Measurements from ENCODE around the gene ARPIN.
"Not testable (repeated sequence)": the region's sequence is repeated elsewhere in the genome, so short reads cannot be mapped to it uniquely, and the experiment has no call there.

ARPIN gene

GRCh38 chr15:89912674-89913396 lies at the start of gene ARPIN:
Gene ARPIN, minus strand, starts transcription at chr15:89912952. Its CDS starts 117 bp downstream, at chr15:89912835.
- peak in 1 of 2 experiments; percentile 76 for DNase-seq

DNA sequence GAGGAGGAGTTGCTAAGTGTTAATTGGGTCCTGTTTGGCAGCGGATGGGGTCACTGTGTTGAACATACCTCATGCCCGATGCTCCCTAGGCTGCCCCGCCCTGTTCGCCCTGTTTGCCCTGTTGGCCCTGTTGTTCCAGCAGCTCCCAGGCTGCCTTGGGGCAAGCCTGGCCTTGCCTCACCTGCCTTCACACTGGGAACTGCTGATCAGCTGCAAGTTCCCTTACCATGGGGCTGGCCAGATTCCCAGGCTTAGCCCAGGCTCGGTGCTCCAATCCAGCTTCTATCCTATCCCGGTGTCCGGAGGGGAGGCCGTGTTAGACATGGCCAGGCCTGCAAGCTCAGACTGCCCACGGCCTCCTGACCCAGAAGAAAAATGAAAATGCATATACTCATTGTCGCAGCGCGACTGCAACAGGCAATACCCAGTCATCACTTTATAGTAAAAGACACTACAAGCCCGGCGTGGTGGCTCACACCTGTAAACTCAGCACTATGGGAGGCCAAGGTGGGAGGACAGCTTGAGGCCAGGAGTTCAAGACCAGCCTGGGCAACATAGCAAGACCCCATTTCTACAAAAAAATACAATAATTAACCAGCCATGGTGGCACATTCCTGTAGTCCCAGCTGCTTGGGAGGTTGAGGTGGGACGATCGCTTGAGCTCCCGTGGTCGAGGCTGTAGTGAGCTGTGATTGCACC lies 45.5 kb upstream of the ARPIN start:
- DNase-seq = peak in 1 of 2 experiments; percentile 60

- DNase-seq = not testable (repeated sequence)
These were observed 42.8 kb upstream of the ARPIN start for GRCh38 chr15:89955449-89955998.

DNA sequence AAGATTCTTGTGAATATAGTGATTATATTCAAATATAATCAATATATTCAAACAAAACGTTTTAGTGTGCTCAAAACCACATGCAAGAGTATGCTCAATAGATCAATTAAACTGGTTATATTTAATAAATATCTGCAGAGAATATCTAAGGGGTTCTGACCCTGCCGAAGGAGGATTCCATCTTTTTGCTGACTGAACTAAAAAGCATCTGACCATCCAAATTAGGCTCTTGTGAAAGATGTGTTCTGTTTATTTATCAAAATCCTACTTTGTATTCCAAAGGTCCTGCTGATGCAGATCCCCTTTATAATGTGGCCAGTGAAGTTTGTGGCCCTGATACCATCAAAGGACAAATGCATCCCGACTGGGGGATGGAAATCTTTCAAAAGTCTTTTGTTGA lies 41.8 kb upstream of the ARPIN start:
- no peak for DNase-seq

GRCh38 chr15:89948796-89949195 lies 36.0 kb upstream of the ARPIN start:
- no peak for DNase-seq

GRCh38 chr15:89947385-89947784 lies 34.6 kb upstream of the ARPIN start:
- DNase-seq = peak in 1 of 2 experiments; percentile 9

- no peak for DNase-seq
These were observed 34.0 kb upstream of the ARPIN start for GRCh38 chr15:89946681-89947299.

DNA sequence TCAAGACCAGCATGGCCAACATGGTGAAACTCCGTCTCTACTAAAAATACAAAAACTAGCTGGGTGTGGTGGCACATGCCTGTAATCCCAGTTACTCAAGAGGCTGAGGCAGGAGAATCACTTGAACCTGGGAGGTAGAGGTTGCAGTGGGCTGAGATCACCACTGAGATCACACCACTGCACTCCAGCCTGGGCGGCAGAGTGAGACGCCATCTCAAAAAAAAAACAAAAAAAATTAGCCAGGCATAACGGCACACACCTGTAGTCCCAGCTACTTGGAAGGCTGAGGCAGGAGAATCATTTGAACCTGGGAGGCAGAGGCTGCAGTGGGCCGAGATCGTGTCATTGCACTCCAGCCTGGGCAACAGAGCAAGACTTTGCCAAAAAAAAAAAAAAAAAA lies 31.0 kb upstream of the ARPIN start:
- DNase-seq = not testable (repeated sequence)

DNA sequence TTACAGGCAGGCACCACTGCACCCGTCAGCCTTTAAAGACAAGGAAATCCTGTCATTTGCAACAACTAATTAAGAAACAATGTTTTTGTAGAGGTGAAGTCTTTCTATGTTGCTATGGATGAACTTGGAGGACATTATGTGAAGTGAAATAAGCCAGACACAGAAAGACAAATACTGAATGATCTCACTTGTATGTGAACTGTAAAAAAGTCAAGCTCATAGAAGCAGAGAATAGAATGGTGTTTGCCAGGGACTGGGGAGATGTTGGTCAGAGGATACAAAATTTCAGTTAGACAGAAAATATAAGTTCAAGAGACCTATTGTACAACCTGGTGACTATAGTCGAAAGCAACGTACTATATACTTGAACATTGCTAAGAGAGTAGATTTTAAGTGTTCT lies 27.2 kb upstream of the ARPIN start:
- no peak for DNase-seq

DNA sequence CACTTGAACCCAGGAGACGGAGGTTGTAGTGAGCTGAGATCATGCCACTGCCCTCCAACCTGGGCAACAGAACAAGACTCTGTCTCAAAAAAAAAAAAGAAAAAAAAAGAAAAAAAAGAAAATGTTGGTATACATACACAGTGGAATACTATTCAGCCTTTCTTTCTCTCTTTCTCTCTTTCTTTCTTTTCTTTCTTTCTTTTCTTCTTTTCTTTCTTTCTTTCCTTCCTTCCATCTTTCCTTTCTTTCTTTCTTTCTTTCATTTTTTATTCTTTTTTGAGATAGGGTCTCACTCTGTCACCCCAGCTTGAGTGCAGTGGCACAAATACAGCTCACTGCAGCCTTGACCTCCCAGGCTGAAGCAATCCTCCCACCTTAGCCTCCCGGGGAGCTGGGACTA lies 26.6 kb upstream of the ARPIN start:
- not testable (repeated sequence) for DNase-seq

- DNase-seq = no peak
These were observed 24.9 kb upstream of the ARPIN start for GRCh38 chr15:89937365-89938350.

GRCh38 chr15:89936786-89937265 lies 24.1 kb upstream of the ARPIN start:
- no peak for DNase-seq

- DNase-seq = no peak
These were observed 23.5 kb upstream of the ARPIN start for GRCh38 chr15:89936051-89936785.

DNA sequence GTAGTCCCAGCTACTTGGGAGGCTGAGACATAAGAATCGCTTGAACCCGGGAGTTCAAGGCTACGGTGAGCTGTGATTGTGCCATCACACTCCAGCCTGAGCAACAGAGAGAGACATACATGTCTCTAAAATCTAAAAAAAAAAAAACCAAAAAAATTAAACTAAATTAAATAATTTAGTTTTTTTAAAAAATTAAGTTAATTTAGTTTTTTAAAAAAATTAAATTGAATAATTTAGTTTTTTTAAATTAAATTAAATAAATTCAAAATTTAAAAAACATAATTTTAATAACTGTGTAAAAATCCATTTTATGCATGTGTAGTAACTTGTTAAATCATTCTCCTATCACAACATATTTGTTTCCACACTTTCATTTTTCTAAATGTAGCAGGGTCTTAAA lies 20.1 kb upstream of the ARPIN start:
- no peak for DNase-seq

- DNase-seq = peak in 1 of 2 experiments; percentile 3
These were observed 15.7 kb upstream of the ARPIN start for GRCh38 chr15:89928421-89928820.

GRCh38 chr15:89926158-89926557 lies 13.4 kb upstream of the ARPIN start:
- DNase-seq = no peak

DNA sequence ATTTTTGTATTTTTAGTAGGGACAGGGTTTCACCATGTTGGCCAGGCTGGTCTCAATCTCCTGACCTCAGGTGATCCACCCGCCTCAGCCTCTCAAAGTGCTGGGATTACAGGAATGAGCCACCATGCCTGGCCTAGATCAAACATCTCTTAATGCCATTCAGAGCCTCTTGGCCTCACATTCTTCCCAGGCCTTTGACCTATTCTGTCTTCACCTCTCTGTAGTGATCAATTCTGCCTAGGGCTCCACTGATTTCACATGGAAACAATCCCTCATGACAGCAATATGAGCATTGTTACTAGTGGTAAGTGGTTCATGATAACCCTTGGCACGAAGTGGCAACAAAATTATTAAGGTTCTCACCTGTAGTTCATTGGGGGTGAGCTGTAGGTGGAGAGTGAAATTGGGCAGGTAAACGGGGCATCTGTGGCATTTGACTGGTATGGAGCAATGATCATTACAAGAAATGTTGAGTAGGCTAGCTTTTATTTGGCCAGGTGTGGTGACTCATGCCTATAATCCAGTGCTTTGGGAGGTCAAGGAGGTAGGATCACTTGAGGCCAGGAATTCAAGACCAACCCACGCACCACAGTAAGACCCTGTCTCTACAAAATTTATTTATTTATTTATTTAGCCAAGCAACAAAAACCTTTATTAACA lies 4.8 kb upstream of the ARPIN start:
- no peak for DNase-seq

DNA sequence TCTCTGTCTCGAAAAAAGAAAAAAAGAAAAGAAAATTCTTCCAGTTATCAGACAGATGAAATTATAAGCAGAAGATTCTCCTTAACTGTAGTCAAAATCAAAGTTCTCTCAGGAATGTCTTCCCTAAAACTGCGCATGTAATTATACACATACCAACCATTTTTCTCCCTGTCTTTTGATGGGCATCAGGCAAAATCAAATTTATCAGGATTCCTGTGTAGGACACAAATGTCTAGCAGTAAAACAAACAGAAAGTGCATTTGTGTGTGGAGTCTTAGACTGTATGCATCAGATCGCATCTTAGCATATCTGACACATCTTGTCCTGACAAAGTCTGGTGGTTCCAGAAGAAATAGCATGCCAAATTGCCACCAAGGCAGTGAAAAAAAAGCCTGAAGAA lies 3.9 kb upstream of the ARPIN start:
- no peak for DNase-seq

DNA sequence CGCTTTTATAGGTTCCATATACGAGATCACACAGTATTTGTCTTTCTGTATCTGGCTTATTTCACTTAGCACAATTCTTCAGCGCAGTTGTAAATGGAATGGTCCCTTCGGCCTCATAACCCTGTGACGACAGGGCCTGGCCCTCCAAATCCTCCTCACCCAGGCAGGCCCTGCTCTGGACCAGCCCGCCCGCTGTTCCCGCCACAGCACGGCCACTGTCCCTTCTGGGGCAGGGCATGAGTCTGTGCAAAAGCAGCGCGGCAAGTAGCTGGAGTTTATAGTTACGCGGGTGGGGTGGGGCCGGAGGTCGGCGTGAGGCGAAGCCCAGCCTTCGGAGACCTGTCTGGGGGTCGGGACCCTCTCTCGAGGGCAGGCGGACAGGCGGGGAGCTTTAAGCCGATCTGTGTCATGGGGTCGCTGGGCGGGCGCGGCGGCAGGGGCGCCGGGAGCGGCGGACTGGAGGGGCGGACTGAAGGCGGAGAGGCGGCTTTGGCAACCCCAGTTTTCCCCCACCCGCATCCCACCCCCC lies 543 bp downstream of the ARPIN start:
- DNase-seq = peak in 1 of 2 experiments; percentile 48

- DNase-seq = no peak
These were observed 1.7 kb downstream of the ARPIN start for GRCh38 chr15:89910891-89911626.
